Measurements from ENCODE around the gene GGCX. TPM values are rescaled to one million over a fixed set of nuclear protein-coding genes. Genes with fewer than 3 reads are reported as not detected.

The GGCX gene
- total and polyA plus RNA-seq, 2 of the 13 experiments (the other 11 are each of a cell fraction or from before 2014, with no cell fraction given) = 72.5 to 103 TPM

DNA sequence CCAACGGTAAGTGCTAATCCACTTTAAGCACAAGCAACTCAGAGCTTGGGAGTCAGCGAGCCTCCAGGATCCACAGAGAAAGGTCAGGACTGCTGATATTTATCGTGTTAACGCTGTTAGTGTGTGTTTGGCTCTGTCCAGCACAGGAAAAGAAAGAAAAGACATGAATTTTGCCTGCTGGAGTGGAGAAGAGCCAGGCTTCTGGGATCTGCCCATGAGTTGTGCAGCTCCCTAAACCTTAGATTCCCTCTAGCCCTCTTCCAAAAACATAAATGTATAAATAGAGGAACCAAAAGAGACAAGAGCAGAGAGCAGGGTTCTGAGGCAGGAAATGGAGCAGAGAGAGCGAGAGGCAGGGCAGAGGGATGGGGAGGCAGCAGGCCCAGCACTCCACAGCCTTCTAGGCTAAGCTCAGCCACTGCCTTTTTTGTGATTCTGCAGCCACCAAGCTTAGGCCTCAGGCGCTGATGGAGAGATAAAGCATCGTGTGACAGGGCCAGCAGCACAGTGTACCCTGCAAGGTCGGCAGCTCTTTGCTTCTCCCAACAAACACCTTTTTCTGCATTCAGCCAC is 36.9 kb downstream of the GGCX start:
- H2AFZ ChIP-seq (ENCODE audit: low read length) = no peak overlapping the region
- H3K4me2 ChIP-seq (ENCODE audit: low read depth, low read length) = peak overlapping the region; percentile 51
- H3K9ac ChIP-seq (ENCODE audit: insufficient read depth, low read depth, low read length) = no peak overlapping the region
- POLR2A ChIA-PET = interaction anchor here (1.0 to 3.2 kb wide), 5 partner anchors 12 to 105 kb away, joined by 3 to 51 read pairs (median 6); partner anchors contain the start of genes GGCX, MAT2A and SH2D6
- no peaks in the 10 kb centered on the region for H3K79me2 ChIP-seq (ENCODE audit: insufficient read depth, low read length)
- ATAC-seq (peak; percentile 89), FAIRE-seq (no peak), DNase-seq (ENCODE audit: low spot score) (no peak)
- H3K27ac ChIP-seq (ENCODE audit: extremely low read length, insufficient read depth, low read length) = no peak overlapping the region
- intact Hi-C loops (cut with micrococcal nuclease; ENCODE audit: unreplicated experiment) = no loop called here
- H3K9me3 ChIP-seq (ENCODE audit: low read length) = no peaks in the 10 kb centered on the region
- H4K20me1 ChIP-seq (ENCODE audit: insufficient read depth, low read length) = no peaks in the 10 kb centered on the region
- WGBS (ENCODE audit: low lambda C conversion rate) = 5% methylated on average over 8 of the region's 8 CpGs
- H3K4me3 ChIP-seq (replicated peaks in 1 of 3; ENCODE audit: insufficient read depth in 1 of 3, low read depth in 2 of 3, low read length in 3 of 3) = peak overlapping the region in 2 of 3 experiments; percentile 4 to 8; a peak in 2 of 6 replicates
- BruUV-seq (replicated peaks) = no TSS peak
- no peaks in the 10 kb centered on the region for H3K36me3 ChIP-seq (replicated peaks in 1 of 2; ENCODE audit: control insufficient read depth in 1 of 2, insufficient read depth in 2 of 2, low read length in 2 of 2)
- CTCF ChIA-PET (ENCODE audit: low intra/inter-chr PET ratio, low total read pairs) = no interaction called here
- H3K4me1 ChIP-seq (ENCODE audit: insufficient read depth, low read length) = peaks cover 29% of the 10 kb centered on the region
- peaks cover 2 to 14% of the 10 kb centered on the region in 2 experiments; a peak in 3 of 5 replicates for H3K27me3 ChIP-seq (ENCODE audit: control insufficient read depth in 1 of 2, insufficient read depth in 2 of 2, low read length in 2 of 2)
- in situ Hi-C loops (cut with HindIII; ENCODE audit: extremely low pct_ligation_motif_present, low pct_unique_long_range_greater_than_20kb) = no loop called here
- TF ChIP-seq, protein P1, sequence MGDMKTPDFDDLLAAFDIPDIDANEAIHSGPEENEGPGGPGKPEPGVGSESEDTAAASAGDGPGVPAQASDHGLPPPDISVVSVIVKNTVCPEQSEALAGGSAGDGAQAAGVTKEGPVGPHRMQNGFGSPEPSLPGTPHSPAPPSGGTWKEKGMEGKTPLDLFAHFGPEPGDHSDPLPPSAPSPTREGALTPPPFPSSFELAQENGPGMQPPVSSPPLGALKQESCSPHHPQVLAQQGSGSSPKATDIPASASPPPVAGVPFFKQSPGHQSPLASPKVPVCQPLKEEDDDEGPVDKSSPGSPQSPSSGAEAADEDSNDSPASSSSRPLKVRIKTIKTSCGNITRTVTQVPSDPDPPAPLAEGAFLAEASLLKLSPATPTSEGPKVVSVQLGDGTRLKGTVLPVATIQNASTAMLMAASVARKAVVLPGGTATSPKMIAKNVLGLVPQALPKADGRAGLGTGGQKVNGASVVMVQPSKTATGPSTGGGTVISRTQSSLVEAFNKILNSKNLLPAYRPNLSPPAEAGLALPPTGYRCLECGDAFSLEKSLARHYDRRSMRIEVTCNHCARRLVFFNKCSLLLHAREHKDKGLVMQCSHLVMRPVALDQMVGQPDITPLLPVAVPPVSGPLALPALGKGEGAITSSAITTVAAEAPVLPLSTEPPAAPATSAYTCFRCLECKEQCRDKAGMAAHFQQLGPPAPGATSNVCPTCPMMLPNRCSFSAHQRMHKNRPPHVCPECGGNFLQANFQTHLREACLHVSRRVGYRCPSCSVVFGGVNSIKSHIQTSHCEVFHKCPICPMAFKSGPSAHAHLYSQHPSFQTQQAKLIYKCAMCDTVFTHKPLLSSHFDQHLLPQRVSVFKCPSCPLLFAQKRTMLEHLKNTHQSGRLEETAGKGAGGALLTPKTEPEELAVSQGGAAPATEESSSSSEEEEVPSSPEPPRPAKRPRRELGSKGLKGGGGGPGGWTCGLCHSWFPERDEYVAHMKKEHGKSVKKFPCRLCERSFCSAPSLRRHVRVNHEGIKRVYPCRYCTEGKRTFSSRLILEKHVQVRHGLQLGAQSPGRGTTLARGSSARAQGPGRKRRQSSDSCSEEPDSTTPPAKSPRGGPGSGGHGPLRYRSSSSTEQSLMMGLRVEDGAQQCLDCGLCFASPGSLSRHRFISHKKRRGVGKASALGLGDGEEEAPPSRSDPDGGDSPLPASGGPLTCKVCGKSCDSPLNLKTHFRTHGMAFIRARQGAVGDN (CRISPR knock-in tag; IDR thresholded peaks at IDR 0.05) = peak; percentile 20; the same call in 1 of the 2 replicates
- TF ChIP-seq ZFX (CRISPR knock-in tag; IDR thresholded peaks at IDR 0.05; ENCODE audit: low read depth) (peak; percentile 70), ZFY (CRISPR knock-in tag; IDR thresholded peaks at IDR 0.05) (peak; percentile 54; the same call in 1 of the 2 replicates), ZNF441 (CRISPR knock-in tag; IDR thresholded peaks at IDR 0.05; ENCODE audit: borderline replicate concordance) (no peak), ZBTB42 (CRISPR knock-in tag; IDR thresholded peaks at IDR 0.05) (no peak), ZNF703 (CRISPR knock-in tag; IDR thresholded peaks at IDR 0.05; ENCODE audit: borderline replicate concordance) (no peak), MIER2 (CRISPR knock-in tag; IDR thresholded peaks at IDR 0.05) (peak; percentile 64; the same call in 1 of the 2 replicates)
- TF ChIP-seq, protein P2, sequence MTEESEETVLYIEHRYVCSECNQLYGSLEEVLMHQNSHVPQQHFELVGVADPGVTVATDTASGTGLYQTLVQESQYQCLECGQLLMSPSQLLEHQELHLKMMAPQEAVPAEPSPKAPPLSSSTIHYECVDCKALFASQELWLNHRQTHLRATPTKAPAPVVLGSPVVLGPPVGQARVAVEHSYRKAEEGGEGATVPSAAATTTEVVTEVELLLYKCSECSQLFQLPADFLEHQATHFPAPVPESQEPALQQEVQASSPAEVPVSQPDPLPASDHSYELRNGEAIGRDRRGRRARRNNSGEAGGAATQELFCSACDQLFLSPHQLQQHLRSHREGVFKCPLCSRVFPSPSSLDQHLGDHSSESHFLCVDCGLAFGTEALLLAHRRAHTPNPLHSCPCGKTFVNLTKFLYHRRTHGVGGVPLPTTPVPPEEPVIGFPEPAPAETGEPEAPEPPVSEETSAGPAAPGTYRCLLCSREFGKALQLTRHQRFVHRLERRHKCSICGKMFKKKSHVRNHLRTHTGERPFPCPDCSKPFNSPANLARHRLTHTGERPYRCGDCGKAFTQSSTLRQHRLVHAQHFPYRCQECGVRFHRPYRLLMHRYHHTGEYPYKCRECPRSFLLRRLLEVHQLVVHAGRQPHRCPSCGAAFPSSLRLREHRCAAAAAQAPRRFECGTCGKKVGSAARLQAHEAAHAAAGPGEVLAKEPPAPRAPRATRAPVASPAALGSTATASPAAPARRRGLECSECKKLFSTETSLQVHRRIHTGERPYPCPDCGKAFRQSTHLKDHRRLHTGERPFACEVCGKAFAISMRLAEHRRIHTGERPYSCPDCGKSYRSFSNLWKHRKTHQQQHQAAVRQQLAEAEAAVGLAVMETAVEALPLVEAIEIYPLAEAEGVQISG (CRISPR knock-in tag; IDR thresholded peaks at IDR 0.05) = peak; percentile 14; the same call in 1 of the 2 replicates
- TF ChIP-seq, protein P3, sequence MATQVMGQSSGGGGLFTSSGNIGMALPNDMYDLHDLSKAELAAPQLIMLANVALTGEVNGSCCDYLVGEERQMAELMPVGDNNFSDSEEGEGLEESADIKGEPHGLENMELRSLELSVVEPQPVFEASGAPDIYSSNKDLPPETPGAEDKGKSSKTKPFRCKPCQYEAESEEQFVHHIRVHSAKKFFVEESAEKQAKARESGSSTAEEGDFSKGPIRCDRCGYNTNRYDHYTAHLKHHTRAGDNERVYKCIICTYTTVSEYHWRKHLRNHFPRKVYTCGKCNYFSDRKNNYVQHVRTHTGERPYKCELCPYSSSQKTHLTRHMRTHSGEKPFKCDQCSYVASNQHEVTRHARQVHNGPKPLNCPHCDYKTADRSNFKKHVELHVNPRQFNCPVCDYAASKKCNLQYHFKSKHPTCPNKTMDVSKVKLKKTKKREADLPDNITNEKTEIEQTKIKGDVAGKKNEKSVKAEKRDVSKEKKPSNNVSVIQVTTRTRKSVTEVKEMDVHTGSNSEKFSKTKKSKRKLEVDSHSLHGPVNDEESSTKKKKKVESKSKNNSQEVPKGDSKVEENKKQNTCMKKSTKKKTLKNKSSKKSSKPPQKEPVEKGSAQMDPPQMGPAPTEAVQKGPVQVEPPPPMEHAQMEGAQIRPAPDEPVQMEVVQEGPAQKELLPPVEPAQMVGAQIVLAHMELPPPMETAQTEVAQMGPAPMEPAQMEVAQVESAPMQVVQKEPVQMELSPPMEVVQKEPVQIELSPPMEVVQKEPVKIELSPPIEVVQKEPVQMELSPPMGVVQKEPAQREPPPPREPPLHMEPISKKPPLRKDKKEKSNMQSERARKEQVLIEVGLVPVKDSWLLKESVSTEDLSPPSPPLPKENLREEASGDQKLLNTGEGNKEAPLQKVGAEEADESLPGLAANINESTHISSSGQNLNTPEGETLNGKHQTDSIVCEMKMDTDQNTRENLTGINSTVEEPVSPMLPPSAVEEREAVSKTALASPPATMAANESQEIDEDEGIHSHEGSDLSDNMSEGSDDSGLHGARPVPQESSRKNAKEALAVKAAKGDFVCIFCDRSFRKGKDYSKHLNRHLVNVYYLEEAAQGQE (IDR thresholded peaks at IDR 0.05; ENCODE audit: borderline replicate concordance in 1 of 2, low read depth in 1 of 2, low read length in 2 of 2) = peak in 1 of 2 experiments; percentile 87; a peak in 3 of 4 replicates

Data from HepG2 (cell line).